ENCODE measurements around the gene ANKH.

- no peak for TF ChIP-seq CTCF (IDR thresholded peaks at IDR 0.05 in 2 of 3, conservative IDR thresholded peaks at IDR 0.05 in 1 of 3; ENCODE audit: borderline replicate concordance in 1 of 3, insufficient read depth in 1 of 3, low read depth in 2 of 3, low read length in 2 of 3)
- TF ChIP-seq ZBTB33 (IDR thresholded peaks at IDR 0.05; ENCODE audit: extremely low read depth, insufficient replicate concordance, low read length) = no peak
- TF ChIP-seq POLR2A (IDR thresholded peaks at IDR 0.05; ENCODE audit: borderline replicate concordance, extremely low read depth, insufficient read depth, insufficient read length) = no peak
- TF ChIP-seq FOSL1 (IDR thresholded peaks at IDR 0.05; ENCODE audit: low read depth) = 0 out of 2 replicates have a peak, but pooled peaks have one; percentile 22
- TF ChIP-seq SRF (IDR thresholded peaks at IDR 0.05; ENCODE audit: low read depth) = no peak
- no peak for TF ChIP-seq EZH2 (IDR thresholded peaks at IDR 0.05)
- no peak for TF ChIP-seq CBX3 (IDR thresholded peaks at IDR 0.05; ENCODE audit: low read depth)
- TF ChIP-seq, protein P1, sequence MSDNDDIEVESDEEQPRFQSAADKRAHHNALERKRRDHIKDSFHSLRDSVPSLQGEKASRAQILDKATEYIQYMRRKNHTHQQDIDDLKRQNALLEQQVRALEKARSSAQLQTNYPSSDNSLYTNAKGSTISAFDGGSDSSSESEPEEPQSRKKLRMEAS (IDR thresholded peaks at IDR 0.05) = no peak
These were observed 43.2 kb upstream of the ANKH start for GRCh38 chr5:14914623-14915260.
